ENCODE data around the gene YPEL1. TPM values are rescaled to one million over a fixed set of nuclear protein-coding genes. Genes with fewer than 3 reads are reported as not detected.
"Not testable (repeated sequence)": the region's sequence is repeated elsewhere in the genome, so short reads cannot be mapped to it uniquely, and the experiment has no call there.

Gene YPEL1
- total RNA-seq, 4 donors from 2014 or later, result 2.9 to 9.0 (median 4.6) TPM; not detected in 1

DNA sequence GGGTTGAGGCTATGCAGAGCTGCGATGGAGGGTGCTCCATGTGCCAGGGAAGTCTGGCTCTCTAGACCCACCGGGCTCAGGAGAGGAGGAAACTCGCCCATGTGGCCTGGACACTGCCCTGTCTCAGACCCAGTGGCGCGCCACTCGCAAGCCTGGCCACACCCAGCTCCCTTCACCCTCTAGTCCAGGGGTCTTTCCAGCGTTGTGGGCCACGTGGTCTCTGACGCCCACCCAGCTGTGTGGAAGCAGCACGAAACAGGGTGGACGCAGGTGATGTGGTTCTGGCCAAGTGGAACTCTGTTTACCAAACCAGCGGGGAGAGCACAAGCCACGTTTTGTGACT lies 41.6 kb downstream of the YPEL1 start:
- H3K4me3 ChIP-seq, result no peak overlapping the region
- DNase-seq, result no peak
- no peaks in the 10 kb centered on the region for H3K27me3 ChIP-seq
- no peaks in the 10 kb centered on the region for H3K4me1 ChIP-seq
- no peaks in the 10 kb centered on the region for H3K9me3 ChIP-seq
- WGBS, 2 donors (ENCODE audit: low coverage in 1 of 2), result 90 to 100% methylated on average over 1 to 13 of the region's 13 CpGs
- in situ Hi-C loops (cut with MboI; ENCODE audit: low pct_ligation_motif_present in 1 of 4, low pct_unique_long_range_greater_than_20kb in 1 of 4, low sequenced_read_pairs in 3 of 4) (no loop called here), intact Hi-C loops (cut with DNase I; ENCODE audit: low total_unique reads) (no loop called here)
- TF ChIP-seq POLR2AphosphoS5 (IDR thresholded peaks at IDR 0.05) (no peak), EP300 (IDR thresholded peaks at IDR 0.05; ENCODE audit: low read depth) (no peak), POLR2A (IDR thresholded peaks at IDR 0.05) (no peak)
- TF ChIP-seq, protein P1, sequence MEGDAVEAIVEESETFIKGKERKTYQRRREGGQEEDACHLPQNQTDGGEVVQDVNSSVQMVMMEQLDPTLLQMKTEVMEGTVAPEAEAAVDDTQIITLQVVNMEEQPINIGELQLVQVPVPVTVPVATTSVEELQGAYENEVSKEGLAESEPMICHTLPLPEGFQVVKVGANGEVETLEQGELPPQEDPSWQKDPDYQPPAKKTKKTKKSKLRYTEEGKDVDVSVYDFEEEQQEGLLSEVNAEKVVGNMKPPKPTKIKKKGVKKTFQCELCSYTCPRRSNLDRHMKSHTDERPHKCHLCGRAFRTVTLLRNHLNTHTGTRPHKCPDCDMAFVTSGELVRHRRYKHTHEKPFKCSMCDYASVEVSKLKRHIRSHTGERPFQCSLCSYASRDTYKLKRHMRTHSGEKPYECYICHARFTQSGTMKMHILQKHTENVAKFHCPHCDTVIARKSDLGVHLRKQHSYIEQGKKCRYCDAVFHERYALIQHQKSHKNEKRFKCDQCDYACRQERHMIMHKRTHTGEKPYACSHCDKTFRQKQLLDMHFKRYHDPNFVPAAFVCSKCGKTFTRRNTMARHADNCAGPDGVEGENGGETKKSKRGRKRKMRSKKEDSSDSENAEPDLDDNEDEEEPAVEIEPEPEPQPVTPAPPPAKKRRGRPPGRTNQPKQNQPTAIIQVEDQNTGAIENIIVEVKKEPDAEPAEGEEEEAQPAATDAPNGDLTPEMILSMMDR (IDR thresholded peaks at IDR 0.05), result no peak
- no peak overlapping the region for H3K27ac ChIP-seq
- H3K36me3 ChIP-seq, result peaks cover 0 to 39% (median 6%) of the 10 kb centered on the region in 4 donors

DNA sequence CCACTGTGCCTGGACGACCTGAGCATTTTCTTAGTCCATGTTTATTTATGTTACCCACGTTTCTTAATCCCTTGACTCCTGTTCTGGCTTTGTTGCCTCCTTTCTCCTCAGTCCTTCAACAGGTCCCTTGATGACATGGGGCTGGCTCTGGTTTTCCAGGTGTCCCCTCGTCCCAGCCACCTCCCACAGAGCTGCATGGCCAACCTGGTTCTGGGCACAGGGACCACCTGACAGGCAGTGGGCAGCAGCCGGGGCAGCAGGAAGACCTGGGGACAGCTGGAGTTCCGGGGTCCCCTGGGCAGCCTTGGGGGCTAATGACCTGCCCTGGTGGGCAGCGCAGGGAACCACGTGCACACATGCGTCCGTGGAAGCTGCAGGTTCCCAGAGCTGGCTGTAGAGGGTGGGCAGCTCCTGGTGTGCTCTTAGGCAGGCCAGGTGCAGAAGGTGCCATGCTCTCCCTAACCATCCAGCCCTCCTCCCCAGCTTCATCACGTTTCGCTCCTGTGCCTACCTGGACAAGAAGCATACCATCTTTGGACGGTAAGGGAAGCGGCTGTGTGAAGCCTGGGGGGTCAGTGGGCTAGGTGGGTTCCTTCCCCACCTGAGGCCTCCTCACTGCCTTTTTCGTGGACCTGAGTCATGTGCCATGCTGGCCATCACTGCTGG lies 42.1 kb downstream of the YPEL1 start:
- WGBS, 2 donors (ENCODE audit: low coverage in 1 of 2), result 84% methylated on average over 12 of the region's 14 CpGs; no CpG with 5 or more reads in 1 of the 2 donors
- no peaks in the 10 kb centered on the region for H3K9me3 ChIP-seq
- in situ Hi-C loops (cut with MboI; ENCODE audit: low pct_ligation_motif_present in 1 of 4, low pct_unique_long_range_greater_than_20kb in 1 of 4, low sequenced_read_pairs in 3 of 4) (no loop called here), intact Hi-C loops (cut with DNase I; ENCODE audit: low total_unique reads) (no loop called here)
- TF ChIP-seq, protein P1 (IDR thresholded peaks at IDR 0.05), result no peak
- TF ChIP-seq POLR2AphosphoS5 (IDR thresholded peaks at IDR 0.05) (no peak), POLR2A (IDR thresholded peaks at IDR 0.05) (no peak), EP300 (IDR thresholded peaks at IDR 0.05; ENCODE audit: low read depth) (no peak)
- H3K36me3 ChIP-seq, result peaks cover 0 to 39% (median 8%) of the 10 kb centered on the region in 4 donors
- H3K4me3 ChIP-seq, result no peak overlapping the region
- no peaks in the 10 kb centered on the region for H3K4me1 ChIP-seq
- no peaks in the 10 kb centered on the region for H3K27me3 ChIP-seq
- H3K27ac ChIP-seq, result no peak overlapping the region
- no peak for DNase-seq

DNA sequence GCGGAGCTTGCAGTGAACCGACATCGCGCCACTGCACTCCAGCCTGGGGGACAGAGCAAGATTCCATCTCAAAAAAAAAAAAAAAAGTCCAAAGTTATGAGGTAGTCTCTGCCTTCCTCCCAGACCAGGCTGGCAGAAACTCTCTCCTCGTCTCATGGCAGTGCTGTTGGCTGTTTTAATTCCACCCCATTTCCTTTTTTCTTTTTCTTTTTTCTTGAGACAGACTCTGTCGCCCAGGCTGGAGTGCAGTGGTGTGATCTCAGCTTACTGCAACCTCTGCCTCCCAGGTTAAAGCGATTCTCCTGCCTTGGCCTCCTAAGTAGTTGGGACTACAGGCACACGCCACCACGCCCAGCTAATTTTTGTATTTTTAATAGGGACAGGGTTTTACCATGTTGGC lies 42.7 kb downstream of the YPEL1 start:
- H3K9me3 ChIP-seq; H3K27me3 ChIP-seq; H3K4me3 ChIP-seq; H3K27ac ChIP-seq; intact Hi-C loops (cut with DNase I; ENCODE audit: low total_unique reads); DNase-seq; H3K4me1 ChIP-seq; in situ Hi-C loops (cut with MboI; ENCODE audit: low pct_ligation_motif_present in 1 of 4, low pct_unique_long_range_greater_than_20kb in 1 of 4, low sequenced_read_pairs in 3 of 4): not testable (repeated sequence)
- 93 to 95% methylated on average over 9 of the region's 9 CpGs for WGBS, 2 donors (ENCODE audit: low coverage in 1 of 2)
- peaks cover 0 to 38% (median 8%) of the 10 kb centered on the region in 4 donors for H3K36me3 ChIP-seq

DNA sequence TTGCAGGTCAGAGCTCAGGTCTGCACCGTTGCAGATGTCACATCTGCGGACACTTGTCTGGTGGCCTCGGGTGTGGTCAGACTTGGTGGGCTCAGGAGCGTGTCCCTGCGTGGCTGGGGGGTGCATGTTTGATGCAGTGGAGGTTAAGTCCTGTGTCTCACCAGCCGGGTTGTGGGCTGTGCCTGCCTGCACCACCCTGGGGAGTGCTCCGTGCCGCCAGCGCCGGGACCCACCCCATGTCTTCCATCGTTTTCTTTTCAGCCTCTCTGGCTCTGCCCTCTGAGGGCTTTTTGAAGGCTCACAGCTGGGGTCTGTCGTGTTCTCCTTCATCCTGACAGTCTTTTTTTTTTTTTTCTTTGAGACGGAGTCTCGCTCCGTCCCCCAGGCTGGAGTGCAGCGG lies 43.8 kb downstream of the YPEL1 start:
- H3K27ac ChIP-seq, result no peak overlapping the region
- peaks cover 0 to 28% (median 8%) of the 10 kb centered on the region in 4 donors for H3K36me3 ChIP-seq
- H3K27me3 ChIP-seq, result no peaks in the 10 kb centered on the region
- intact Hi-C loops (cut with DNase I; ENCODE audit: low total_unique reads), result no loop called here
- H3K4me1 ChIP-seq, result no peaks in the 10 kb centered on the region
- no peaks in the 10 kb centered on the region for H3K9me3 ChIP-seq
- WGBS, 2 donors (ENCODE audit: low coverage in 1 of 2), result 84% methylated on average over 16 of the region's 16 CpGs; no CpG with 5 or more reads in 1 of the 2 donors
- H3K4me3 ChIP-seq, result no peak overlapping the region
- no peak for DNase-seq
- TF ChIP-seq EP300 (IDR thresholded peaks at IDR 0.05; ENCODE audit: low read depth) (no peak), POLR2A (IDR thresholded peaks at IDR 0.05) (no peak), POLR2AphosphoS5 (IDR thresholded peaks at IDR 0.05) (no peak)
- TF ChIP-seq, protein P1 (IDR thresholded peaks at IDR 0.05), result no peak
- in situ Hi-C loops (cut with MboI; ENCODE audit: low pct_ligation_motif_present in 1 of 4, low pct_unique_long_range_greater_than_20kb in 1 of 4, low sequenced_read_pairs in 3 of 4), result no loop called here

DNA sequence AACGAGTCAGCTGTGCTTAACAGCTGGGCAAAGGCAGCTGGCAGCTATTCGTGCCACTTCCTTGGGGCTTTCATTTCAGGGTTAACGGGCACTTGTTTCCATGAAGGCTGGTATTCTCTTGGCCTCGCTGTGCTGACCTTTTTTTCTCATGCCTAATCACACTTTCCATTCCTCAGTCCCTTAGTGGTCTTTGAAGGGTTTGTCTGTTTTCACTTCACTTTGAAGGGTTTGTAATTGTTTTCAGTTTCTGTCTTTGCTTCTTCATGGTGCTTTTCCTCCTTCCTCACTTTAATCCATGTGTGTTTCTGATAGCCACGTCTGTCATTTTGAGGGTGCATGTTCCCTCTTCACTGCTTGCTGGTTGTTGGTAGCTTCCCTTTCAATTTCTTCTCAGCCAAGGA lies 45.2 kb downstream of the YPEL1 start:
- H3K4me3 ChIP-seq, result no peak overlapping the region
- H3K36me3 ChIP-seq, result peaks cover 0 to 23% (median 10%) of the 10 kb centered on the region in 4 donors
- no peak overlapping the region for H3K27ac ChIP-seq
- H3K9me3 ChIP-seq, result no peaks in the 10 kb centered on the region
- H3K4me1 ChIP-seq, result no peaks in the 10 kb centered on the region
- H3K27me3 ChIP-seq, result no peaks in the 10 kb centered on the region
- TF ChIP-seq POLR2AphosphoS5 (IDR thresholded peaks at IDR 0.05) (no peak), POLR2A (IDR thresholded peaks at IDR 0.05) (no peak), EP300 (IDR thresholded peaks at IDR 0.05; ENCODE audit: low read depth) (no peak)
- TF ChIP-seq, protein P1 (IDR thresholded peaks at IDR 0.05), result no peak
- in situ Hi-C loops (cut with MboI; ENCODE audit: low pct_ligation_motif_present in 1 of 4, low pct_unique_long_range_greater_than_20kb in 1 of 4, low sequenced_read_pairs in 3 of 4) (no loop called here), intact Hi-C loops (cut with DNase I; ENCODE audit: low total_unique reads) (no loop called here)
- no peak for DNase-seq
- WGBS, 2 donors (ENCODE audit: low coverage in 1 of 2), result 55 to 68% methylated on average over 2 to 5 of the region's 5 CpGs
